Uterus (tissue), 4 donors: ENCODE data around the gene MBLAC1. TPM values are rescaled to one million over a fixed set of nuclear protein-coding genes. Genes with fewer than 3 reads are reported as not detected.
A peak's percentile ranks its signal among the peaks of the same experiment; 100 is the strongest.

ENCODE experiments used
- DNase-seq, 2 donors: peaks; one replicate each; pipeline ENCODE4 v3.0.0-alpha.2; 2019 to 2020
- H3K27ac ChIP-seq, 2 donors: fragments of 200-600 bp; sonication (generic); 1 replicate in 1 of 2; 2 replicates in 1 of 2; pipeline ENCODE4 v1.5.1; 2016 to 2018
- H3K27me3 ChIP-seq, 2 donors: fragments of 200-600 bp; sonication (generic); one replicate each; pipeline ENCODE4 v1.5.1; 2018 to 2019; ENCODE audit warnings: control low read depth in 1 of 2
- H3K36me3 ChIP-seq, 2 donors: fragments of 200-600 bp; sonication (generic); one replicate each; pipeline ENCODE4 v1.5.1; 2019; ENCODE audit warnings: control low read depth in 1 of 2
- H3K4me1 ChIP-seq, 2 donors: fragments of 200-600 bp; sonication (generic); one replicate each; pipeline ENCODE4 v1.5.1; 2018 to 2019; ENCODE audit warnings: control low read depth in 1 of 2
- H3K4me3 ChIP-seq, 2 donors: fragments of 200-600 bp; sonication (generic); 1 replicate in 1 of 2; 2 replicates in 1 of 2; pipeline ENCODE4 v1.5.1; 2018 to 2019; ENCODE audit warnings: mild to moderate bottlenecking in 1 of 2
- H3K9me3 ChIP-seq, 2 donors: fragments of 200-600 bp; sonication (generic); one replicate each; pipeline ENCODE4 v1.5.1; 2019; ENCODE audit warnings: control low read depth in 1 of 2
- POLR2A ChIP-seq, 2 donors: fragments of 450-650 bp; IDR thresholded peaks; one replicate each; pipeline ENCODE4 v1.6.1; 2016; ENCODE audit warnings: antibody characterized with exemption in 2 of 2, mild to moderate bottlenecking in 1 of 2, moderate library complexity in 1 of 2
- intact Hi-C: fragments of 100-400 bp; cut with DNase I; formaldehyde crosslinking; loops from one replicate; pipeline ENCODE4 v1.15.1; 2023; ENCODE audit warnings: low total_unique reads
- total RNA-seq, 4 donors: library from RNA; depleted of rRNA in 3 of 4; stranded (reverse); fragments of >200 nt in 3 of 4; gene quantifications; one replicate each; pipeline versions ENCODE4 v1.1.0 to v1.2.4, GENCODE V29; 2014 to 2023
- TF ChIP-seq, protein P1 (sequence below), 4 experiments: fragments of 200-600 bp in 2 of 4; fragments of 450-650 bp in 2 of 4; sonication (generic) in 2 of 4; IDR thresholded peaks; one replicate each; pipeline ENCODE4 v1.5.1; 2016 to 2019; ENCODE audit warnings: antibody characterized with exemption in 4 of 4, mild to moderate bottlenecking in 2 of 4, moderate library complexity in 1 of 4
- donor health status: DM: yes; HTN: yes; CAD: no.

Gene MBLAC1
- total RNA-seq, 4 donors from 2014 or later = 1.3 to 12.4 (median 4.6) TPM

DNA sequence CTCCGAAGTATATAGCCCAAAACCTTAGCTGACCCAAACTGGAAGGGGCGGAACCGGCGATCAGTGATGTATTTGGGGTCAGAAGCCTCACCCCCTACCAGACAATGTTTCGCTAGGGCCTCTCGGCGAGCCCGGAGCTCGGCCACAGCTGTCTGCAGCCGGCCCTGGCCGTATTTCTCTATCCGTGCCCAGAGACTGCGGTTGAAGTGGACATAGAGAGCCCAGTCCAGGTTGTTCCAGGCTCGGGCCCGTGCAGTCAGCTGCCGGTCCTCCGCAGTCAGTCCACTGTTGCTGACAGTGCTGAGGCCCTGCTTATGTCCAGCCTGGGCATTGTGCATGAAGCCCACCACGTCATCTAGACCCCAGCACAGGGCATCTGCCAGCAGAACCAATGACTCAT, 33.3 kb downstream of the MBLAC1 start:
- intact Hi-C loops = no loop called here
- H3K27ac ChIP-seq = no peak overlapping the region
- DNase-seq = no peak
- H3K27me3 ChIP-seq = no peaks in the 10 kb centered on the region
- H3K4me3 ChIP-seq = no peak overlapping the region
- TF ChIP-seq, protein P1, sequence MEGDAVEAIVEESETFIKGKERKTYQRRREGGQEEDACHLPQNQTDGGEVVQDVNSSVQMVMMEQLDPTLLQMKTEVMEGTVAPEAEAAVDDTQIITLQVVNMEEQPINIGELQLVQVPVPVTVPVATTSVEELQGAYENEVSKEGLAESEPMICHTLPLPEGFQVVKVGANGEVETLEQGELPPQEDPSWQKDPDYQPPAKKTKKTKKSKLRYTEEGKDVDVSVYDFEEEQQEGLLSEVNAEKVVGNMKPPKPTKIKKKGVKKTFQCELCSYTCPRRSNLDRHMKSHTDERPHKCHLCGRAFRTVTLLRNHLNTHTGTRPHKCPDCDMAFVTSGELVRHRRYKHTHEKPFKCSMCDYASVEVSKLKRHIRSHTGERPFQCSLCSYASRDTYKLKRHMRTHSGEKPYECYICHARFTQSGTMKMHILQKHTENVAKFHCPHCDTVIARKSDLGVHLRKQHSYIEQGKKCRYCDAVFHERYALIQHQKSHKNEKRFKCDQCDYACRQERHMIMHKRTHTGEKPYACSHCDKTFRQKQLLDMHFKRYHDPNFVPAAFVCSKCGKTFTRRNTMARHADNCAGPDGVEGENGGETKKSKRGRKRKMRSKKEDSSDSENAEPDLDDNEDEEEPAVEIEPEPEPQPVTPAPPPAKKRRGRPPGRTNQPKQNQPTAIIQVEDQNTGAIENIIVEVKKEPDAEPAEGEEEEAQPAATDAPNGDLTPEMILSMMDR (IDR thresholded peaks at IDR 0.05) = no peak
- no peak for TF ChIP-seq POLR2A (IDR thresholded peaks at IDR 0.05)
- no peaks in the 10 kb centered on the region for H3K36me3 ChIP-seq
- peaks cover 0 to 8% of the 10 kb centered on the region in 2 donors for H3K4me1 ChIP-seq
- no peaks in the 10 kb centered on the region for H3K9me3 ChIP-seq

GRCh38 chr7:100163006-100163531, 36.3 kb downstream of the MBLAC1 start:
- H3K4me1 ChIP-seq = no peaks in the 10 kb centered on the region
- intact Hi-C loops = no loop called here
- H3K36me3 ChIP-seq = no peaks in the 10 kb centered on the region
- DNase-seq = no peak
- no peak for TF ChIP-seq POLR2A (IDR thresholded peaks at IDR 0.05)
- TF ChIP-seq, protein P1 (IDR thresholded peaks at IDR 0.05) = no peak
- H3K4me3 ChIP-seq = no peak overlapping the region
- no peak overlapping the region for H3K27ac ChIP-seq
- no peaks in the 10 kb centered on the region for H3K27me3 ChIP-seq
- no peaks in the 10 kb centered on the region for H3K9me3 ChIP-seq

DNA sequence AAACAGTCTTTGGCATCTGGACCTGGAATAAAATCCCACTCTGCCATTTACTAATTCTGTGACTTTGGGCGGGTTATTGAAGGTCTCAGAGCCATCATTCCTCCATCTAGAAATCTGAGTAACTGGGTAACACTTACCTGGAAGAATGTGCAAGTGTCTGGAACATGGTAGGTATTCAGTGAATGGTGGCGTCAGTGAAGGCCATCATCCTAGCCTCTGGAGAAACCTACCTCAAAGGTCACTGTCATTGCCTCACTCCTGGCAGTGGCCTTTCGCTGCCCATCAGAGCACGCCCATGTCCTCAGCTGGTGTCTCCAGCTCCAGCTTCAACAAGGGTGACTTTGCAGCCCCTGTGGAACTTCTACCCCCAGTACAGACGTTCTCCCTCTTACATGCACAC, 37.1 kb downstream of the MBLAC1 start:
- no peak for DNase-seq
- no peak for TF ChIP-seq POLR2A (IDR thresholded peaks at IDR 0.05)
- TF ChIP-seq, protein P1 (IDR thresholded peaks at IDR 0.05) = no peak

DNA sequence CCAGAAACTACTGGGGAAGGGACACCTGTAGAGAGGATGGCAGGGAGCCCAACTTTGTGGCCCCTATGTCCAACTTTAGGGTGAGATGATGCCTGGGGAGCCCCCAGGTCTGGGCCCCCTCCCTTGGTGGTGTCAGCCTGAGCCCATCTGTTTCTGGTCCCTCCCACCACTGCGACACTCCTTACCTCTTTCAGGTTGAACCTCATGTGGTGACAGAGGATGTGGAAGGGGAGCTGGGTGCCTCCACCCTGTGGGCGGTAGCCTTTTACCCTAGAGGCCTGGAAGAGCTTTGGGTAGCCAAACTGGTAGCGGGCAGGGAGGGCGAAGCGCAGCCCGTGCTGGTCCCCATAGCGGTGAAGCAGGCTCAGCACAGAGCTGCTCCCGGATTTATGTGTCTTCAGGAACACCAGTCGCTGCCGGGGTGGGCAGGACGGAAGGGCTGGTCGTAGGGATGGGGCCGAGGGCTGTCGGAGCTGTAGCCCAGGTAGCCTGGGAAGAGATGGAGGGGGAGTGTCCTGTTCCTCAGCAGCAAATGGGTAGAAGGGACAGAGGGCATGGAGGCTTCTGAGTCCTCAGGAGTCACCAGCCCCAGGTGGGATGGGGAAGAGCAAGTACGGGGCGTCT, 39.7 kb downstream of the MBLAC1 start:
- Histone ChIP-seq H3K9me3 (no peaks in the 10 kb centered on the region), H3K4me1 (peaks cover 0 to 5% of the 10 kb centered on the region in 2 donors), H3K27ac (no peak overlapping the region), H3K4me3 (no peak overlapping the region), H3K36me3 (no peaks in the 10 kb centered on the region), H3K27me3 (no peaks in the 10 kb centered on the region)
- intact Hi-C loops = no loop called here
- TF ChIP-seq, protein P1 (IDR thresholded peaks at IDR 0.05) = no peak
- no peak for TF ChIP-seq POLR2A (IDR thresholded peaks at IDR 0.05)
- no peak for DNase-seq

More for the DNA sequence above, 37.1 kb downstream of the MBLAC1 start:
- Histone ChIP-seq H3K36me3 (no peaks in the 10 kb centered on the region), H3K27me3 (no peaks in the 10 kb centered on the region), H3K27ac (no peak overlapping the region), H3K9me3 (no peaks in the 10 kb centered on the region), H3K4me1 (no peaks in the 10 kb centered on the region), H3K4me3 (no peak overlapping the region)
- intact Hi-C loops = no loop called here

DNA sequence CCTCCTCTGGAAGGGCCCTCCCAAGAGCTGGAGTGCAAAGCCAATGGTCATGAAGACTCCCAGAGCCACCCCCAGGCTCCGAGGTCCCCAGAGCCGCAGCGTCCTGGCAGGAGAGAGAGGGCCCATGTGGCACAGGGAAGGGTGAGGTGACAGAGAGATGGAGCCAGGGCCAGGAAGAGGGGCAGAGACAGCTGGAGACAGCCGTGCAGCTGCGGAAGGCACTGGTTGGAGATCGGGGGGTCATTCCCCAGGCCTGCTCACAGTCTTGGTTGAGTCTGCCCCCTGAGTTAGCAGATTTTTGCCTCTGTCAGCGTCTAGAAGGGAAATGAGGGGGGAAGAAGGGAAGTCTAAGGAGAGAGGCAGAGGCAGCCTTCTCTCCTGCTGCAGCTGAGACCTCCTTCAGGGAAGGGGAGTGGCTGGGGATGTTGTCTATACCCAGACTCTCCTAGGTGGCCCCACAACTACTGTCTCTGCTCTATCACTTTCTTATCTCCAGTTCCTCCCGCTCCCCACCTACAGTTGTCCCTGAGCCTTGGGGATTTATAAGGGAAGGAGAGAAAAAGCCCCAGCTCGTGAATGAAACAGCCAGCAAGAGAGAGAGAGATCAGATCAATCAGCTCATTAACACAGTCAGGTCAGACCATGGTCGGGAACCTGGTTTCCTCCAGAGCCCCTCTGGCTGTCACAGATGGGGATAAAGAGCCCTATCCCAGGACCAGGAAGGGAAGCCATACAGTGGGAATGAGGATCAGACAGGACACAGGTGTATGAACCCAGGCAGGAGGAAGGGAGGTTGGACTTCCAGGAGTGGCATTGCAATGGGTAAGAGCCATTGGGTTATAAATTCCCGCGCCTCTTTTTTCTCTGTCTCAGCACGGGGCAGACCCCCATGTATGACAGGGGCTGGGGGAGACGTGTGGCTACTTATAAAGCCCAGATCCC, 40.5 kb downstream of the MBLAC1 start:
- no peaks in the 10 kb centered on the region for H3K9me3 ChIP-seq
- TF ChIP-seq, protein P1 (IDR thresholded peaks at IDR 0.05) = no peak
- TF ChIP-seq POLR2A (IDR thresholded peaks at IDR 0.05) = no peak
- H3K4me3 ChIP-seq = peak overlapping the region; percentile 45 to 46
- H3K4me1 ChIP-seq = peaks cover 0 to 5% of the 10 kb centered on the region in 2 donors
- H3K27ac ChIP-seq = peak overlapping the region; percentile 70 to 88
- H3K36me3 ChIP-seq = no peaks in the 10 kb centered on the region
- no peak for DNase-seq
- intact Hi-C loops = no loop called here
- no peaks in the 10 kb centered on the region for H3K27me3 ChIP-seq
